Gastroesophageal sphincter (tissue), 3 donors: ENCODE measurements around the gene NLGN1.

Experiments used
- POLR2A ChIP-seq, 2 donors: fragments of 450-650 bp; IDR thresholded peaks; one replicate each; pipeline ENCODE4 v1.6.1; 2017; ENCODE audit warnings: antibody characterized with exemption in 2 of 2, mild to moderate bottlenecking in 2 of 2, moderate library complexity in 1 of 2
- TF ChIP-seq, protein P1 (sequence below), 4 experiments: fragments of 200-600 bp in 2 of 4; fragments of 450-650 bp in 2 of 4; sonication (generic) in 1 of 4; IDR thresholded peaks; one replicate each; pipeline ENCODE4 v1.5.1; 2017 to 2019; ENCODE audit warnings: antibody characterized with exemption in 4 of 4, mild to moderate bottlenecking in 2 of 4, moderate library complexity in 2 of 4

DNA sequence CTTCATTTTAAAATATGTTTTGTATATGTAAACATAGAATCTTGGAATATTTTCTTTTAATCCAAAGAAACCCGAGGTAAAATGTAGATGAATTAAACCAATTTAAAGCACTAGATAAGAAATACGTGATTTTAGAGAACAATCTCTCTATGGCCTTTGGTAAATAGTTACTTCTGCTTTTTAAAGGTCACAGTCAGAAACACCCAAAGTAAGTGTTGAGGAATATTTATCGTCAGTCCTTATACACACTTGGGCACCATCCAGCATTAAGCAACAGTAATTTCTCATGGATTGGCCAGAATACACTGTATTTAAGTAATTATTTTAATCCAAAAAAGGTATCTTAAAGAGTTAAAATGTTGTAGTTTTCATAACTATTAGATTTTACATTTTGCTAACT lies 713.2 kb downstream of the NLGN1 start:
- TF ChIP-seq, protein P1, sequence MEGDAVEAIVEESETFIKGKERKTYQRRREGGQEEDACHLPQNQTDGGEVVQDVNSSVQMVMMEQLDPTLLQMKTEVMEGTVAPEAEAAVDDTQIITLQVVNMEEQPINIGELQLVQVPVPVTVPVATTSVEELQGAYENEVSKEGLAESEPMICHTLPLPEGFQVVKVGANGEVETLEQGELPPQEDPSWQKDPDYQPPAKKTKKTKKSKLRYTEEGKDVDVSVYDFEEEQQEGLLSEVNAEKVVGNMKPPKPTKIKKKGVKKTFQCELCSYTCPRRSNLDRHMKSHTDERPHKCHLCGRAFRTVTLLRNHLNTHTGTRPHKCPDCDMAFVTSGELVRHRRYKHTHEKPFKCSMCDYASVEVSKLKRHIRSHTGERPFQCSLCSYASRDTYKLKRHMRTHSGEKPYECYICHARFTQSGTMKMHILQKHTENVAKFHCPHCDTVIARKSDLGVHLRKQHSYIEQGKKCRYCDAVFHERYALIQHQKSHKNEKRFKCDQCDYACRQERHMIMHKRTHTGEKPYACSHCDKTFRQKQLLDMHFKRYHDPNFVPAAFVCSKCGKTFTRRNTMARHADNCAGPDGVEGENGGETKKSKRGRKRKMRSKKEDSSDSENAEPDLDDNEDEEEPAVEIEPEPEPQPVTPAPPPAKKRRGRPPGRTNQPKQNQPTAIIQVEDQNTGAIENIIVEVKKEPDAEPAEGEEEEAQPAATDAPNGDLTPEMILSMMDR (IDR thresholded peaks at IDR 0.05): no peak
- no peak for TF ChIP-seq POLR2A (IDR thresholded peaks at IDR 0.05)
